Mammary epithelial cell (primary cell): ENCODE measurements around the gene CXCL14.

ENCODE experiments used
- EZH2 ChIP-seq: IDR thresholded peaks from 2 replicates; pipeline ENCODE4 v1.6.1; 2012; ENCODE audit warnings: low read length, inconsistent platforms, borderline replicate concordance
- TF ChIP-seq, protein P1 (sequence below), 2 donors: IDR thresholded peaks in 1 of 2; conservative IDR thresholded peaks in 1 of 2; 2 replicates each; pipeline ENCODE4 v1.5.1; 2011 to 2012; ENCODE audit warnings: inconsistent platforms in 2 of 2, low read length in 2 of 2, mild to moderate bottlenecking in 2 of 2, control low read depth in 1 of 2, low read depth in 1 of 2; ENCODE audit not compliant: insufficient read depth in 1 of 2; ENCODE audit errors: extremely low read depth in 1 of 2

DNA sequence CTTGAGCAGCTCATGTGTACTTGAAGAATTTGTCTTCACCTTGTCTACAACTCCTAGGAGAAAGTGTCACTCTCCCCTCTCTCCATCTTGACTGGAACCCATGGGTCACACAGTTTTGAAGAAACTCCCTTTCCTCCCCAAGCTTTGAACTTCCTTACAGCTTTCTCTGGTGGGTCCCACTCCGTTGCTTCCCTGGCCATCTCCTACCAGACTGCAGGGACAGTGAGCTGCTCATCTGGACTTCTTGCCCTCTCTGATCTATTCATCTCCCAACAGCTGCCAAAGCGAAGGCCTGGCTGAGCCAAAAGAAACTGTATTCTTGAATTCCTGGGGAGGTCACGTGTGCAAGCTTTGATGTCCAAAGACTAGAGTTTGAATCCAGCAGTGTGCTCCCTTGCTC is 22.7 kb upstream of the CXCL14 start:
- TF ChIP-seq, protein P1, sequence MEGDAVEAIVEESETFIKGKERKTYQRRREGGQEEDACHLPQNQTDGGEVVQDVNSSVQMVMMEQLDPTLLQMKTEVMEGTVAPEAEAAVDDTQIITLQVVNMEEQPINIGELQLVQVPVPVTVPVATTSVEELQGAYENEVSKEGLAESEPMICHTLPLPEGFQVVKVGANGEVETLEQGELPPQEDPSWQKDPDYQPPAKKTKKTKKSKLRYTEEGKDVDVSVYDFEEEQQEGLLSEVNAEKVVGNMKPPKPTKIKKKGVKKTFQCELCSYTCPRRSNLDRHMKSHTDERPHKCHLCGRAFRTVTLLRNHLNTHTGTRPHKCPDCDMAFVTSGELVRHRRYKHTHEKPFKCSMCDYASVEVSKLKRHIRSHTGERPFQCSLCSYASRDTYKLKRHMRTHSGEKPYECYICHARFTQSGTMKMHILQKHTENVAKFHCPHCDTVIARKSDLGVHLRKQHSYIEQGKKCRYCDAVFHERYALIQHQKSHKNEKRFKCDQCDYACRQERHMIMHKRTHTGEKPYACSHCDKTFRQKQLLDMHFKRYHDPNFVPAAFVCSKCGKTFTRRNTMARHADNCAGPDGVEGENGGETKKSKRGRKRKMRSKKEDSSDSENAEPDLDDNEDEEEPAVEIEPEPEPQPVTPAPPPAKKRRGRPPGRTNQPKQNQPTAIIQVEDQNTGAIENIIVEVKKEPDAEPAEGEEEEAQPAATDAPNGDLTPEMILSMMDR (conservative IDR thresholded peaks at IDR 0.05 in 1 of 2, IDR thresholded peaks at IDR 0.05 in 1 of 2; ENCODE audit: extremely low read depth in 1 of 2, insufficient read depth in 1 of 2, low read depth in 1 of 2, low read length in 2 of 2), result no peak
- no peak for TF ChIP-seq EZH2
